Glutamatergic neuron (in vitro differentiated cells): Measurements from ENCODE around the gene DCUN1D2. TPM values are rescaled to one million over a fixed set of nuclear protein-coding genes. Genes with fewer than 3 reads are reported as not detected.

Experiments used
- DNase-seq: peaks from one replicate; pipeline ENCODE4 v3.0.0; 2022
- H3K27ac Mint-ChIP-seq: one replicate; pipeline ENCODE4 v1.8.0; 2020; ENCODE audit warnings: mild to moderate bottlenecking, mixed read lengths, inconsistent platforms; ENCODE audit not compliant: unreplicated experiment
- H3K27me3 Mint-ChIP-seq: one replicate; pipeline ENCODE4 v1.8.0; 2020; ENCODE audit warnings: mild to moderate bottlenecking, moderate library complexity, mixed read lengths, inconsistent platforms; ENCODE audit not compliant: unreplicated experiment
- H3K36me3 Mint-ChIP-seq: one replicate; pipeline ENCODE4 v1.8.0; 2020; ENCODE audit warnings: mild to moderate bottlenecking, mixed read lengths, inconsistent platforms; ENCODE audit not compliant: unreplicated experiment
- H3K4me1 Mint-ChIP-seq: one replicate; pipeline ENCODE4 v1.8.0; 2020; ENCODE audit warnings: mild to moderate bottlenecking, low read depth, mixed read lengths, inconsistent platforms; ENCODE audit not compliant: unreplicated experiment
- H3K4me3 Mint-ChIP-seq: one replicate; pipeline ENCODE4 v1.8.0; 2020; ENCODE audit warnings: mild to moderate bottlenecking, mixed read lengths, inconsistent platforms; ENCODE audit not compliant: unreplicated experiment
- H3K9me3 Mint-ChIP-seq: one replicate; pipeline ENCODE4 v1.8.0; 2020; ENCODE audit warnings: mild to moderate bottlenecking, moderate library complexity, mixed read lengths, inconsistent platforms; ENCODE audit not compliant: unreplicated experiment
- total RNA-seq: library from RNA; stranded (reverse); fragmentation: NEBNext Ultra II Directional; extraction: Animal tissue kit (Norgen Biotek cat#: 25700); gene quantifications from one replicate; pipeline ENCODE4 v1.2.1, GENCODE V29; 2021; ENCODE audit not compliant: unreplicated experiment
- TF ChIP-seq, protein P1 (sequence below): fragments of 200-600 bp; sonication (generic); IDR thresholded peaks from one replicate; pipeline ENCODE4 v1.5.0; 2021; ENCODE audit not compliant: partially characterized antibody, unreplicated experiment

DCUN1D2 gene
- total RNA-seq, 1 donor from 2014 or later: 97.7 TPM

DNA sequence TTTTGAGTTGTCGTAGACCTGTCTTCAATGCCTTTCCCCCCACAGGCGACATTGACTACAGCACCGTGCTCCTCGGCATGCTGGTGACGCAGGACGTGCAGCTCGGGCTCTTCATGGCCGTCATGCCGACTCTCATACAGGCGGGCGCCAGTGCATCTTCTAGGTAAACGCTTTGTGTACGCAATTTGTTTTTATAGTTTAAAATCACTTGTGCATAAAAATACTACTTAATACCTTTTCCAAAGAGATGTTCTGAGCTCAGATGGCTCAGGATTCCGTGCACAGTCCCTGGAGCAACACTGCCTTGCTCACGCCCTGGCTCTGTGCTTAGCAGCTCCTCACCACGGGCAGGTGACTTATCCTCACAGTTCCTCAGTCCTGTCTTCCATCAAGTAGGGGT is 30.1 kb upstream of the DCUN1D2 start:
- TF ChIP-seq, protein P1, sequence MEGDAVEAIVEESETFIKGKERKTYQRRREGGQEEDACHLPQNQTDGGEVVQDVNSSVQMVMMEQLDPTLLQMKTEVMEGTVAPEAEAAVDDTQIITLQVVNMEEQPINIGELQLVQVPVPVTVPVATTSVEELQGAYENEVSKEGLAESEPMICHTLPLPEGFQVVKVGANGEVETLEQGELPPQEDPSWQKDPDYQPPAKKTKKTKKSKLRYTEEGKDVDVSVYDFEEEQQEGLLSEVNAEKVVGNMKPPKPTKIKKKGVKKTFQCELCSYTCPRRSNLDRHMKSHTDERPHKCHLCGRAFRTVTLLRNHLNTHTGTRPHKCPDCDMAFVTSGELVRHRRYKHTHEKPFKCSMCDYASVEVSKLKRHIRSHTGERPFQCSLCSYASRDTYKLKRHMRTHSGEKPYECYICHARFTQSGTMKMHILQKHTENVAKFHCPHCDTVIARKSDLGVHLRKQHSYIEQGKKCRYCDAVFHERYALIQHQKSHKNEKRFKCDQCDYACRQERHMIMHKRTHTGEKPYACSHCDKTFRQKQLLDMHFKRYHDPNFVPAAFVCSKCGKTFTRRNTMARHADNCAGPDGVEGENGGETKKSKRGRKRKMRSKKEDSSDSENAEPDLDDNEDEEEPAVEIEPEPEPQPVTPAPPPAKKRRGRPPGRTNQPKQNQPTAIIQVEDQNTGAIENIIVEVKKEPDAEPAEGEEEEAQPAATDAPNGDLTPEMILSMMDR: no peak
- no peak overlapping the region for H3K4me3 Mint-ChIP-seq
- peaks cover 12% of the 10 kb centered on the region for H3K36me3 Mint-ChIP-seq
- H3K27me3 Mint-ChIP-seq: peaks cover 7% of the 10 kb centered on the region
- peaks cover 3% of the 10 kb centered on the region for H3K9me3 Mint-ChIP-seq
- H3K4me1 Mint-ChIP-seq: no peaks in the 10 kb centered on the region
- no peak overlapping the region for H3K27ac Mint-ChIP-seq
- no peak for DNase-seq

DNA sequence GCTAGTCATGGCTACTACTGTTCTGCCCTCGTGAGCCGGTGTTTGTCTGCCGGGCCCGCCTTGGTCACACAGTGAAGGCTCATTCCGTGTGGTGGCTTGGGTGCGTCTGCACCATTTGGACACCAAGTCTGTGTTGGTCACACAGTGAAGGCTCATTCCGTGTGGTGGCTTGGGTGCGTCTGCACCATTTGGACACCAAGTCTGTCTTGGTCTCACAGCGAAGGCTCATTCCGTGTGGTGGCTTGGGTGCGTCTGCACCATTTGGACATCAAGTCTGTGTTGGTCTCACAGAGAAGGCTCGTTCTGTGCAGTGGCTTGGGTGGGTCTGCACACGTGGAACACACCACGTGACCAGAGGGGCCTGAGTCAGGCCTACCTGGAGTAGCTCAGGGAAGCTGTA is 29.0 kb upstream of the DCUN1D2 start:
- Mint-ChIP-seq H3K9me3 (peaks cover 3% of the 10 kb centered on the region), H3K4me1 (no peaks in the 10 kb centered on the region), H3K36me3 (peaks cover 12% of the 10 kb centered on the region), H3K27me3 (peaks cover 7% of the 10 kb centered on the region), H3K4me3 (no peak overlapping the region), H3K27ac (no peak overlapping the region)
- no peak for DNase-seq
- TF ChIP-seq, protein P1: no peak

GRCh38 chr13:113518076-113518803 is 27.7 kb upstream of the DCUN1D2 start:
- Mint-ChIP-seq H3K27ac (no peak overlapping the region), H3K36me3 (peaks cover 11% of the 10 kb centered on the region), H3K27me3 (peaks cover 7% of the 10 kb centered on the region), H3K4me1 (no peaks in the 10 kb centered on the region), H3K9me3 (peaks cover 3% of the 10 kb centered on the region), H3K4me3 (no peak overlapping the region)
- DNase-seq: no peak
- TF ChIP-seq, protein P1: no peak

DNA sequence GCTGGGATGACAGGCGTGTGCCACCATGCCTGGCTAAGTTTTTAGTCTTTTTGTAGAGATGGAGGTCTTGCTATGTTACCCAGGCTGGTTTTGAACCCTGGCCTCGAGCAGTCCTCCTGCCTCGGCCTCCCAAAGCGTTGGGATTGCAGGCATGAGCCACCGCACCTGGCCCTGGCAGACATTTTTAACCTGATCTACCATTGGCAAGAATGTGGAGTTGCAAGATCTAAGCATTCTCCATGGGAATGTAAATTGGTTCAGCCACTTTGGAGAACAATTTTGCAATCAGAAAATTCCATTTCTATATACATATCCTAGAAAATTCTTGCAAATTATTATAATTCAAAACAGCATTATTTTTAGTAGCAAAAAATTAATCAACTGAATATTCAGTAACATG is 24.3 kb upstream of the DCUN1D2 start:
- TF ChIP-seq, protein P1: no peak
- H3K27me3 Mint-ChIP-seq: peaks cover 2% of the 10 kb centered on the region
- DNase-seq: no peak
- H3K27ac Mint-ChIP-seq: no peak overlapping the region
- peaks cover under 1% of the 10 kb centered on the region for H3K36me3 Mint-ChIP-seq
- H3K4me1 Mint-ChIP-seq: no peaks in the 10 kb centered on the region
- H3K4me3 Mint-ChIP-seq: no peak overlapping the region
- no peaks in the 10 kb centered on the region for H3K9me3 Mint-ChIP-seq

DNA sequence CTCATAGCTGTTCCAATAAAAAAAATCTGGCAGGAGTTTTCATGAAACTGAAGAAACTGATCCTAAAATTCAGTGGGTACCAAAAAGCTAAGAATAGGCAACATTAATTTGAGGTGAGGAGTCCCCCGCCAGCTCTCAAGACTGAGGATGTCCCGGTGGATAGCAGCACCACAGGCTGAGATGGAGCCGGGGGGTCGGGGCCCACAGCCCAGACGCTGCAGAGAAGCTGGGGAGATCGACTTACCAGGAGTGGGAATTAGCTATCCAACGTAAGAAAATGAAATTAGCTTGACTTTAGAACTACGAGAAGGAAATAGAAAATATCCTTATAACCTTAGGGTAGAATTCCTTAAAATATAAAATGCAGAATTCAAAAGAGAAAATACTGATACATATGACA is 23.2 kb upstream of the DCUN1D2 start:
- Mint-ChIP-seq H3K36me3 (peaks cover 3% of the 10 kb centered on the region), H3K27ac (no peak overlapping the region), H3K4me3 (no peak overlapping the region), H3K4me1 (no peaks in the 10 kb centered on the region), H3K9me3 (no peaks in the 10 kb centered on the region), H3K27me3 (peaks cover 2% of the 10 kb centered on the region)
- DNase-seq: no peak
- TF ChIP-seq, protein P1: no peak
